ENCODE data around the gene NNMT.

NNMT gene

GRCh38 chr11:114285599-114285998 lies 10.6 kb upstream of the NNMT start:
- no peak for DNase-seq

GRCh38 chr11:114286229-114286628 lies 10.0 kb upstream of the NNMT start:
- no peak for DNase-seq

GRCh38 chr11:114287154-114287553 lies 9.0 kb upstream of the NNMT start:
- DNase-seq: no peak

DNA sequence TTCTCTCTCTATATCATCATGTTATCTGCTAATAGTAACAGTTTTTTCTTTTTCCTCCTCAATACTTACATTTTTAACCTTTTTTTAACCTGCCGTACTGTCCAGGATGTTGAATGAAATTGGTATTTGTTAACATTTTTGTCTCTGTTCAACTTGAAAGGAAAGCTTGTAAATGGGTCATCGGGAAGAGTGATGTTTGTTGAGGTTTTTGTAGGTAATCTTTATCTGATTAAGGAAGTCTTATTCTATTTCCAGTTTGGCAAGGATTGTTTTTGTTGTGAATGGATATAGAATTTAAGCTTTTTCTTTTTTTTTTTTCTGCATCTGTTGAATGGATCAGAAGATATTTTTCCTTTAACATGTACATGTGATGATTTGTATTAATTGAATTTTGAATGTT lies 8.1 kb upstream of the NNMT start:
- no peak for DNase-seq

- no peak for DNase-seq
These were observed 6.4 kb upstream of the NNMT start for GRCh38 chr11:114289779-114290178.

GRCh38 chr11:114290503-114291235 lies 5.5 kb upstream of the NNMT start:
- DNase-seq: no peak

DNA sequence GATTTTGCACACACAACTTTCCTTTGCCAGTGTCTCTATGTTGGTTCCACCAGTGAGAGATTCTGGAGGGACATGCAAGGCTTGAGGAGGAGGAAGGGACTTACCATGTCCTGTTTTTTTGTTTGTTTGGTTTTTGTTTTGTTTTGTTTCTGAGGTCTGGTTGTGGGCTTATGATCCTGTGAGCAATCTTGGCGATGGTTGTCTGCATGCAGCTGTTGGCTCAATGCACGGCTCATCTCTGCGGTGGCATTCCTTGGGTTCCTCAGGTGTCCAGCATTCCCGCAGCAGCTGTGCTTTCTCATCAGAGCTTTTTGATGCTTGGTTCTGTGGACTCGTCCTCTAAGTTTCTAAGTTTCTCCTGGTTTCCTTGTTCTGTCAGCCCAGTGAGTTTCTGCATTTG lies 4.8 kb upstream of the NNMT start:
- no peak for DNase-seq

DNA sequence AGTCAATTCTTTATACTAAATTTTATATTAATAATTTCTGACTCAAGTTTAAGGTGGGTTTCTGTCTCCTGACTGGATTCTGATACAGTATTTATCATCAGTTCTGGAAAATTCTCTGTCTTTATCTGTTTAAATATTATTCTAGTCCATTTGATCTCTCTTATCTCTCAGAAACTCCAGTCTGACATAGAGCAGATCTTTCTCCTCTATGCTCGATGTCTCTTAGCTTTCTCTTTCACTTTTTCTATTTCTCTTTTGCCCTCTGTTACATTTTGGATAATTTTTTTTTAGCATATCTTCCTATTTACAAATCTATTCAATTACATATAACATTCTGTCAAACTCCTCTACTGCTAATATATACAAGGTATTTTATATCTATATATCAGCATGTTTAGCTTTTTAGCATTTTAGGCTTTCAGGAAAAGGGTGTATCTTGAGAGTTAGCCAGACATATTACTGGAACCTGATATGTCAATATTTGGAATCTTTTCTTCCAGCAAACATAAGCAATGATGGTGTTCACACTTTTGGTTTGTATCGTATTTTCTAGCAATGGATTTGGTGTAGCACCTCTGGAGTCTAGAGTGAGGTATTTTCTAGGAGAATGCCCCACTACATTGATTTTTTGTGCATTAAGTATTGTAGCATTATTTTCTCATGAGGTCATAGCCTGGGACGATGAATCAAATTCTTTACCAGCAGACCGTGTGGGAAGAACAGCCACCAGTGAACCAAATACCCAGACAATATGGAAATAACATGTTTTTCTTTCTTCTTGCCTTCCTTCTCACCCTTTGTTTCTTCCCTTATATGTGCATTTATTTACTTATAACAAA lies 4.1 kb upstream of the NNMT start:
- no peak for DNase-seq

GRCh38 chr11:114293201-114293711 lies 2.9 kb upstream of the NNMT start:
- DNase-seq: no peak

DNA sequence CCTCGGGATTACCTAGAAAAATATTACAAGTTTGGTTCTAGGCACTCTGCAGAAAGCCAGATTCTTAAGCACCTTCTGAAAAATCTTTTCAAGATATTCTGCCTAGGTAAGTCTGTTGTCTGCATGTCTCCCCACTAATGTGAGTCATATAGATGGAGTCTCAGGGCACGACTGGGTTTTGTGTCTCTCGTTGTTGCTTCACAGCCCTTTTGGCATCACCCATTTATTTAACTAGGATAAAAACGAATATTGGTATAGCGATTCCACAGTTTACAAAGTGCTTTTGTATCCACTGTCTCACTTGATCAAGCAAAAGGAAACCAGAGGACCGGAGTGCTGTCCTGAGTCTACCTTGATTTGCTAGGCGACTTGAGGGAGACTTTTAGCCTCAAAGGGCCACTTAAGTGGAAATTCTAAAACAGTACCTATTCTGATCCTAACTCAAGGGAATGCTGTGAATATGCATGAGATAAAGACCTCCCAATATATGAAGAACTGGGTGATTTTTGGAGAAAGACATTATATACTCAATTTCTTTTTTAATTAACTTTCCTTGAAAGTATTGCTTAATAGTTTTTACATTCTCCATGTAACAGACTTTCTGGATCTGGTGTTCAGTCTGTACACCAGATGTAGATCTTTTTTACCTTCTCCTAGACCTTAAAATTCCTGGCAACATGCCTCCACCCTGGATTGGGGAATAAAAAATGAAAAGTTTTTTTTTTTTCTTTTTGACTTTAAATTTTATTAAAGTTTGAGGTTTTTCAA lies 590 bp downstream of the NNMT start:
- no peak for DNase-seq

GRCh38 chr11:114297806-114298709 lies 1.9 kb downstream of the NNMT start:
- DNase-seq: no peak

DNA sequence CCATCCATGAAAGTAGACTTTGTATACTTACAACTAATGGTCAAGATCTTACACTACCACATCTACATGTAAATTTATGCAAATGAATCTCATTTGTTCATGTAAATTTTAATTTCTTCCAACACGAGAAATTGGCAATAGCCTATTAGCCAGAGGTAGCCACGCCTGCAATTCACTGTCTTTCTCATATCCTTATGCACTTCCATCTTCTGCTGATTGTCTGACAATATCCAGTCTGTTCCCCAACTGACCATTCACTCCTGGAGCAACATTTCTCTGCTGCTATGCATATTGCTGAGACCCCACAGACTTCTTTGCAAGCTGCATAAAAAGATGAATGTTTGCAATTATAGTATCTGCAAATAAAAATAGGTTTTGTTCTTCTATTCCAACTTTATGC lies 2.5 kb downstream of the NNMT start:
- DNase-seq: no peak

GRCh38 chr11:114301088-114301487 lies 4.9 kb downstream of the NNMT start:
- DNase-seq: no peak

DNA sequence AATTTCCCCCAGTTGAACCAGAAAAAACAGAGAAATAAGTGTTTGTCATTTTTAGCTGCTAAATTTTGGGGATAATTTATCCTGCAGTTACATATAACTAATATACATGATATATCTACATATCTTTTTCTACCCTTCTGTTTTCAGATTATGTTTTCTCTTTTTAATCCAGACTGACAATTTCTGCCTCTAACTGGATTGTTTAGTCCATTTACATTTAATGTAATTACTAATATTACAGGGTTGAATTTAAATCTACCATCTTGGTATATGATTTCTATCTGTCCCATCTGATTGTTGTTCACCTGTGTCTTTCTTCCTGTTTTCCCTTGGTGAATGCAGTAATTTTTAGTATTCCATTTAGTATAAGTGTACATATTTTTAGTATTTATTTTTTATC lies 5.7 kb downstream of the NNMT start:
- DNase-seq: no peak

GRCh38 chr11:114302663-114303062 lies 6.5 kb downstream of the NNMT start:
- no peak for DNase-seq

GRCh38 chr11:114304065-114304464 lies 7.9 kb downstream of the NNMT start:
- DNase-seq: no peak

GRCh38 chr11:114304969-114305368 lies 8.8 kb downstream of the NNMT start:
- no peak for DNase-seq

- no peak for DNase-seq
These were observed 11.5 kb downstream of the NNMT start for GRCh38 chr11:114307524-114308203.

- no peak for DNase-seq
These were observed 12.5 kb downstream of the NNMT start for GRCh38 chr11:114308689-114309089.

DNA sequence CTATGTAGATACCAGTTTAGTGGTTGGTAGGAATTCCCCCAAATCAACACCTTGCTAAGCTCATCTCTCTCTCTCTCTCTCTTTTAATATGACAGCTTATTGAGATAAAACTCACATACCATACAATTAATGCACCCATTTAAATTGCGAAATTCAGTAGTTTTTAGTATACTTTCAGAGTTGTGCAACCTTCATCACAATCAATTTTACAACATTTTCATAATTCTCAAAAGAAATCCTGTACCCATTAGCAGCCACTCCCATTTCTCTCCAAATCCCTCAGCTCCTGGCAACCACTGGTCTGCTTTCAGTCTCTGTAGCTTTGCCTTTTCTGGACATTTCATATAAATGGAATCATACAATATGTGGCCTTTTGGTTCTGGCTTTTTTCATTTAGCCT lies 13.3 kb downstream of the NNMT start:
- no peak for DNase-seq

- DNase-seq: no peak
These were observed 13.9 kb downstream of the NNMT start for GRCh38 chr11:114310095-114310494.

DNA sequence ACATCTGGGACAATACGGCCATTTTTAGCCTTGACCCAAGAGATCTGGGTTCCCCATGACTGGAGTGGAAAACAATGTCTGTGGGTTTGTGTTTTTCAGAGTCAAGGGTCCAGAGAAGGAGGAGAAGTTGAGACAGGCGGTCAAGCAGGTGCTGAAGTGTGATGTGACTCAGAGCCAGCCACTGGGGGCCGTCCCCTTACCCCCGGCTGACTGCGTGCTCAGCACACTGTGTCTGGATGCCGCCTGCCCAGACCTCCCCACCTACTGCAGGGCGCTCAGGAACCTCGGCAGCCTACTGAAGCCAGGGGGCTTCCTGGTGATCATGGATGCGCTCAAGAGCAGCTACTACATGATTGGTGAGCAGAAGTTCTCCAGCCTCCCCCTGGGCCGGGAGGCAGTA lies 15.7 kb downstream of the NNMT start:
- DNase-seq: no peak

Data from T1000 (cell line).